GM23248 (cell line): ENCODE results near the gene USP24. TPM values are rescaled to one million over a fixed set of nuclear protein-coding genes. Genes with fewer than 3 reads are reported as not detected.

Source experiments
- DNase-seq: peaks from one replicate; pipeline ENCODE4 v3.0.0-alpha.2; 2015
- H2AFZ ChIP-seq: fragments of 200-600 bp; sonication (generic); 2 replicates; pipeline ENCODE4 v1.6.1; 2016; ENCODE audit warnings: antibody characterized with exemption
- H3F3A ChIP-seq: fragments of 200-600 bp; sonication (generic); 2 replicates; pipeline ENCODE4 v1.6.1; 2016; ENCODE audit warnings: mild to moderate bottlenecking, antibody characterized with exemption, mixed run types; ENCODE audit not compliant: insufficient read depth
- H3K27ac ChIP-seq: fragments of 200-600 bp; sonication (generic); 2 replicates; pipeline ENCODE4 v1.5.1; 2016; ENCODE audit warnings: mild to moderate bottlenecking
- H3K27me3 ChIP-seq: fragments of 200-600 bp; sonication (generic); replicated peaks from 2 replicates; pipeline ENCODE4 v1.6.1; 2016; ENCODE audit warnings: mild to moderate bottlenecking; ENCODE audit not compliant: insufficient read depth
- H3K36me3 ChIP-seq: fragments of 200-600 bp; sonication (generic); 2 replicates; pipeline ENCODE4 v1.6.1; 2016; ENCODE audit warnings: low read depth, mild to moderate bottlenecking
- H3K4me1 ChIP-seq: fragments of 200-600 bp; sonication (generic); 2 replicates; pipeline ENCODE4 v1.6.1; 2016; ENCODE audit warnings: mild to moderate bottlenecking; ENCODE audit not compliant: insufficient read depth
- H3K4me2 ChIP-seq: fragments of 200-600 bp; sonication (generic); one replicate; pipeline ENCODE4 v1.6.1; 2016; ENCODE audit warnings: mild to moderate bottlenecking; ENCODE audit not compliant: unreplicated experiment
- H3K4me3 ChIP-seq: fragments of 200-600 bp; sonication (generic); 2 replicates; pipeline ENCODE4 v1.5.1; 2016; ENCODE audit warnings: mild to moderate bottlenecking
- H3K79me2 ChIP-seq: fragments of 200-600 bp; sonication (generic); 2 replicates; pipeline ENCODE4 v1.6.1; 2016; ENCODE audit warnings: mild to moderate bottlenecking; ENCODE audit not compliant: insufficient read depth
- H3K9ac ChIP-seq: fragments of 200-600 bp; sonication (generic); 2 replicates; pipeline ENCODE4 v1.6.1; 2016; ENCODE audit warnings: mild to moderate bottlenecking
- H3K9me2 ChIP-seq: fragments of 200-600 bp; sonication (generic); 2 replicates; pipeline ENCODE4 v1.6.1; 2016; ENCODE audit warnings: mixed run types, mild to moderate bottlenecking, moderate library complexity; ENCODE audit not compliant: insufficient read depth
- H3K9me3 ChIP-seq: fragments of 200-600 bp; sonication (generic); one replicate; pipeline ENCODE4 v1.6.1; 2017; ENCODE audit warnings: low read depth
- H4K20me1 ChIP-seq: fragments of 200-600 bp; sonication (generic); 2 replicates; pipeline ENCODE4 v1.6.0; 2016; ENCODE audit not compliant: insufficient read depth
- EZH2 ChIP-seq: fragments of 200-600 bp; sonication (generic); IDR thresholded peaks from 2 replicates; pipeline ENCODE4 v1.6.1; 2018; ENCODE audit warnings: antibody characterized with exemption, mild to moderate bottlenecking; ENCODE audit not compliant: insufficient read depth, poor library complexity, severe bottlenecking
- EZH2phosphoT487 ChIP-seq: fragments of 200-600 bp; sonication (generic); IDR thresholded peaks from 2 replicates; pipeline ENCODE4 v1.6.1; 2018; ENCODE audit warnings: antibody characterized with exemption, moderate library complexity, mild to moderate bottlenecking, low read depth; ENCODE audit not compliant: insufficient read depth
- WGBS, 2 experiments: methylation state at CpG; one replicate each; pipeline ENCODE4 v1.1.6; 2015 to 2017; ENCODE audit warnings: low lambda C conversion rate in 2 of 2, low coverage in 1 of 2; ENCODE audit errors: missing lambda C conversion rate in 2 of 2; 5-methylcytosine and 5-hydroxymethylcytosine counted together
- in situ Hi-C: fragments of 300-500 bp; cut with MboI; formaldehyde crosslinking; loops from 2 replicates; pipeline ENCODE4 v1.15.0; 2020
- polyA plus RNA-seq: library from polyadenylated mRNA; unstranded; fragments of >200 nt; fragmentation: Nextera tagmentation; extraction: Ambion mirVana; gene quantifications from 2 replicates; pipeline ENCODE4 v1.2.1, GENCODE V29; 2016
- total RNA-seq: library from RNA; depleted of rRNA; stranded (reverse); fragments of >200 nt; shearing (Covaris generic); gene quantifications from 2 replicates; pipeline ENCODE4 v1.2.3, GENCODE V29; 2014

The USP24 gene
- total and polyA plus RNA-seq, 2 experiments from 2014 or later: 3.3 to 16.3 TPM

DNA sequence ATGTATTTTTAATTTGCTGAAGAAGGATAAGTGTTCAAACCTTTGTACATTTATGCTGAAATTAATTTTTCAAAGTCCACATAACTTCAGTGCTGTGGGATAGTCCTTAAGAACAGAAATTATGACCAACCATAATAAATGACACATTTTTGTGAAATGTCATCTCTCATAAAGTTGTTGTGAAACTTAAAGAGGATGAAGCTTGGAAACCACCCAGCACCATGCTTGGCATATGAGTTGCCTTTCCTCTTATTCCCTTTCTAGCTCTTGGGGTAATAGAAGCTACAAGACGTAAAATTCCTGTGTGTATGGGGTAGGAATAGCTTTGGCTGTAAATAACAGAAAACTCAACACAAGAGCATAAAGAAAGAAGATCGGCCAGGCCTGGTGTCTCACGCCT, 18.9 kb upstream of the USP24 start:
- in situ Hi-C loops: no loop called here
- Histone ChIP-seq H3K4me2 (peak overlapping the region; percentile 53), H3K9ac (peak overlapping the region; percentile 44; the same call in 1 of the 2 replicates), H3K27ac (peak overlapping the region; percentile 65), H3K4me1 (peaks cover 37% of the 10 kb centered on the region), H3K4me3 (peak overlapping the region; percentile 13; the same call in 1 of the 2 replicates), H3K9me2 (no peaks in the 10 kb centered on the region), H3F3A (peaks cover 31% of the 10 kb centered on the region), H2AFZ (peak overlapping the region; percentile 50), H3K36me3 (no peaks in the 10 kb centered on the region), H4K20me1 (no peaks in the 10 kb centered on the region), H3K9me3 (no peaks in the 10 kb centered on the region), H3K27me3 (no peaks in the 10 kb centered on the region), H3K79me2 (no peaks in the 10 kb centered on the region)
- DNase-seq: peak; percentile 88
- WGBS, 2 experiments: 58 to 64% methylated on average over 3 of the region's 3 CpGs
- TF ChIP-seq EZH2 (no peak), EZH2phosphoT487 (no peak)

- Histone ChIP-seq H3K4me3 (0 out of 2 replicates have a peak overlapping the region, but pooled peaks have one; percentile 13), H3F3A (peaks cover 31% of the 10 kb centered on the region), H3K4me1 (peaks cover 37% of the 10 kb centered on the region), H3K4me2 (peak overlapping the region; percentile 53), H3K9me3 (no peaks in the 10 kb centered on the region), H2AFZ (peak overlapping the region; percentile 50), H3K9ac (peak overlapping the region; percentile 44; the same call in 1 of the 2 replicates), H3K27ac (peak overlapping the region; percentile 65), H3K9me2 (no peaks in the 10 kb centered on the region), H4K20me1 (no peaks in the 10 kb centered on the region), H3K36me3 (no peaks in the 10 kb centered on the region), H3K79me2 (no peaks in the 10 kb centered on the region), H3K27me3 (no peaks in the 10 kb centered on the region)
- TF ChIP-seq EZH2 (no peak), EZH2phosphoT487 (no peak)
- peak; percentile 64 for DNase-seq
- in situ Hi-C loops: no loop called here
- WGBS, 2 experiments: 93 to 100% methylated on average over 5 of the region's 5 CpGs
These were observed 18.1 kb upstream of the USP24 start for GRCh38 chr1:55233145-55233777.

- Histone ChIP-seq H2AFZ (no peak overlapping the region), H3K9ac (no peak overlapping the region), H3K4me1 (peaks cover 37% of the 10 kb centered on the region), H3K9me2 (no peaks in the 10 kb centered on the region), H3K4me3 (no peak overlapping the region), H3K79me2 (no peaks in the 10 kb centered on the region), H3F3A (peaks cover 31% of the 10 kb centered on the region), H4K20me1 (no peaks in the 10 kb centered on the region), H3K4me2 (no peak overlapping the region), H3K36me3 (no peaks in the 10 kb centered on the region), H3K9me3 (no peaks in the 10 kb centered on the region), H3K27ac (no peak overlapping the region), H3K27me3 (no peaks in the 10 kb centered on the region)
- no peak for DNase-seq
- in situ Hi-C loops: no loop called here
- WGBS, 2 experiments: 58 to 68% methylated on average over 6 of the region's 6 CpGs
- no peak for TF ChIP-seq EZH2phosphoT487
- TF ChIP-seq EZH2: no peak
These were observed 17.4 kb upstream of the USP24 start for GRCh38 chr1:55232448-55233144.

- Histone ChIP-seq H3K9ac (no peak overlapping the region), H3K27me3 (no peaks in the 10 kb centered on the region), H3K4me2 (no peak overlapping the region), H4K20me1 (no peaks in the 10 kb centered on the region), H3K27ac (no peak overlapping the region), H3F3A (peaks cover 31% of the 10 kb centered on the region), H3K4me3 (no peak overlapping the region), H3K79me2 (no peaks in the 10 kb centered on the region), H3K36me3 (no peaks in the 10 kb centered on the region), H3K9me3 (no peaks in the 10 kb centered on the region), H3K9me2 (no peaks in the 10 kb centered on the region), H2AFZ (no peak overlapping the region), H3K4me1 (peaks cover 37% of the 10 kb centered on the region)
- TF ChIP-seq EZH2 (no peak), EZH2phosphoT487 (no peak)
- in situ Hi-C loops: no loop called here
- WGBS, 2 experiments: 93 to 97% methylated on average over 3 of the region's 3 CpGs
- DNase-seq: no peak
These were observed 16.6 kb upstream of the USP24 start for GRCh38 chr1:55231745-55232144.
